ENCODE results near the gene SIL1.
A peak's percentile ranks its signal among the peaks of the same experiment; 100 is the strongest.

Gene SIL1

GRCh38 chr5:138911441-138911840, 286.7 kb downstream of the SIL1 start:
- DNase-seq = no peak

- no peak for DNase-seq
Measured at GRCh38 chr5:138910546-138911185, 287.5 kb downstream of the SIL1 start.

GRCh38 chr5:138909734-138910133, 288.4 kb downstream of the SIL1 start:
- DNase-seq = no peak

GRCh38 chr5:138905541-138905940, 292.6 kb downstream of the SIL1 start:
- no peak for DNase-seq

- no peak for DNase-seq
Measured at GRCh38 chr5:138903130-138903775, 294.9 kb downstream of the SIL1 start.

GRCh38 chr5:138901716-138902115, 296.5 kb downstream of the SIL1 start:
- no peak for DNase-seq

- DNase-seq = peak in 2 of 4 experiments; percentile 9 to 17
Measured at GRCh38 chr5:138900281-138900965, 297.7 kb downstream of the SIL1 start.

- DNase-seq = no peak
Measured at GRCh38 chr5:138898742-138899141, 299.4 kb downstream of the SIL1 start.

- DNase-seq = no peak
Measured at GRCh38 chr5:138898299-138898698, 299.9 kb downstream of the SIL1 start.

All from suppressor macrophage (primary cell).